ENCODE measurements around the gene BCL2L11. TPM values are rescaled to one million over a fixed set of nuclear protein-coding genes. Genes with fewer than 3 reads are reported as not detected.

The BCL2L11 gene
- total and polyA plus RNA-seq, 7 donors = 8.3 to 30.0 (median 16.0) TPM

- Histone ChIP-seq H3K27me3 (no peaks in the 10 kb centered on the region), H3K9me3 (no peaks in the 10 kb centered on the region), H3K4me3 (no peak overlapping the region), H3K36me3 (peaks cover 0 to 12% (median 0%) of the 10 kb centered on the region in 4 donors), H3K4me1 (peaks cover 0 to 20% (median 11%) of the 10 kb centered on the region in 4 donors), H3K27ac (no peak overlapping the region)
- intact Hi-C loops (cut with DNase I) = no loop called here
- TF ChIP-seq POLR2A (IDR thresholded peaks at IDR 0.05) = no peak
- WGBS, 2 donors = 16 to 25% methylated on average over 12 of the region's 12 CpGs
- no peak for DNase-seq
Measured at GRCh38 chr2:111162718-111163331, 42.1 kb downstream of the BCL2L11 start.

GRCh38 chr2:111164078-111164477 is 43.4 kb downstream of the BCL2L11 start:
- Histone ChIP-seq H3K4me3 (no peak overlapping the region), H3K27ac (no peak overlapping the region), H3K36me3 (peaks cover 0 to 12% (median 0%) of the 10 kb centered on the region in 4 donors), H3K9me3 (no peaks in the 10 kb centered on the region), H3K27me3 (no peaks in the 10 kb centered on the region), H3K4me1 (peaks cover 0 to 27% (median 15%) of the 10 kb centered on the region in 4 donors)
- 95 to 98% methylated on average over 12 of the region's 12 CpGs for WGBS, 2 donors
- no peak for DNase-seq
- TF ChIP-seq EP300 (IDR thresholded peaks at IDR 0.05) (no peak), CTCF (IDR thresholded peaks at IDR 0.05) (no peak), POLR2AphosphoS5 (IDR thresholded peaks at IDR 0.05) (no peak), POLR2A (IDR thresholded peaks at IDR 0.05) (no peak)
- intact Hi-C loops (cut with DNase I) = no loop called here

- Histone ChIP-seq H3K27ac (no peak overlapping the region), H3K27me3 (no peaks in the 10 kb centered on the region), H3K4me1 (peaks cover 0 to 27% (median 15%) of the 10 kb centered on the region in 4 donors), H3K4me3 (no peak overlapping the region), H3K9me3 (no peaks in the 10 kb centered on the region), H3K36me3 (peaks cover 0 to 12% (median 0%) of the 10 kb centered on the region in 4 donors)
- no peak for TF ChIP-seq POLR2AphosphoS5 (IDR thresholded peaks at IDR 0.05)
- no peak for TF ChIP-seq POLR2A (IDR thresholded peaks at IDR 0.05)
- TF ChIP-seq CTCF (IDR thresholded peaks at IDR 0.05) = no peak
- TF ChIP-seq EP300 (IDR thresholded peaks at IDR 0.05) = no peak
- intact Hi-C loops (cut with DNase I) = no loop called here
- 88 to 91% methylated on average over 7 of the region's 7 CpGs for WGBS, 2 donors
- DNase-seq = no peak
Measured at GRCh38 chr2:111165084-111165483, 44.4 kb downstream of the BCL2L11 start.

- H3K9me3 ChIP-seq = no peaks in the 10 kb centered on the region
- TF ChIP-seq POLR2A (IDR thresholded peaks at IDR 0.05) (no peak), CTCF (IDR thresholded peaks at IDR 0.05) (no peak), EP300 (IDR thresholded peaks at IDR 0.05) (no peak), POLR2AphosphoS5 (IDR thresholded peaks at IDR 0.05) (no peak)
- peaks cover 0 to 12% (median 0%) of the 10 kb centered on the region in 4 donors for H3K36me3 ChIP-seq
- 95% methylated on average over 5 of the region's 5 CpGs for WGBS, 2 donors
- H3K27me3 ChIP-seq = no peaks in the 10 kb centered on the region
- peaks cover 0 to 18% (median 12%) of the 10 kb centered on the region in 4 donors for H3K4me1 ChIP-seq
- H3K4me3 ChIP-seq = no peak overlapping the region
- H3K27ac ChIP-seq = no peak overlapping the region
- intact Hi-C loops (cut with DNase I) = no loop called here
- DNase-seq = no peak
Measured at GRCh38 chr2:111166115-111166514, 45.4 kb downstream of the BCL2L11 start.

GRCh38 chr2:111167076-111167862 is 46.6 kb downstream of the BCL2L11 start:
- DNase-seq = no peak
- Histone ChIP-seq H3K4me1 (peaks cover 0 to 7% (median 3%) of the 10 kb centered on the region in 4 donors), H3K4me3 (no peak overlapping the region), H3K27me3 (no peaks in the 10 kb centered on the region), H3K27ac (no peak overlapping the region), H3K36me3 (peaks cover 0 to 12% (median 0%) of the 10 kb centered on the region in 4 donors), H3K9me3 (no peaks in the 10 kb centered on the region)
- no peak for TF ChIP-seq POLR2A (IDR thresholded peaks at IDR 0.05)
- no peak for TF ChIP-seq CTCF (IDR thresholded peaks at IDR 0.05)
- no peak for TF ChIP-seq EP300 (IDR thresholded peaks at IDR 0.05)
- no peak for TF ChIP-seq POLR2AphosphoS5 (IDR thresholded peaks at IDR 0.05)
- intact Hi-C loops (cut with DNase I) = no loop called here
- 84 to 90% methylated on average over 9 of the region's 9 CpGs for WGBS, 2 donors

All from sigmoid colon (tissue), 7 donors.